Spleen (tissue), 11 donors: Measurements from ENCODE around the gene SRR. TPM values are rescaled to one million over a fixed set of nuclear protein-coding genes. Genes with fewer than 3 reads are reported as not detected.

Experiments
- DNase-seq: peaks from one replicate; pipeline ENCODE4 v3.0.0-alpha.2; 2020
- H3K27ac ChIP-seq, 8 donors: fragments of 200-600 bp; sonication (generic) in 7 of 8; 1 replicate in 4 of 8; 2 replicates in 4 of 8; pipeline versions ENCODE4 v1.5.0 to v1.8.0; 2016 to 2021; ENCODE audit warnings: inconsistent platforms in 4 of 8, mild to moderate bottlenecking in 4 of 8, moderate library complexity in 1 of 8
- H3K27me3 ChIP-seq, 7 donors: fragments of 200-600 bp; sonication (generic) in 6 of 7; replicated peaks in 1 of 7; 1 replicate in 4 of 7; 2 replicates in 3 of 7; pipeline versions ENCODE4 v1.5.0 to v1.8.0; 2016 to 2021; ENCODE audit warnings: inconsistent platforms in 3 of 7, mild to moderate bottlenecking in 1 of 7
- H3K36me3 ChIP-seq, 6 donors: fragments of 200-600 bp; sonication (generic) in 5 of 6; 1 replicate in 4 of 6; 2 replicates in 2 of 6; pipeline versions ENCODE4 v1.5.0 to v1.8.0; 2016 to 2021; ENCODE audit warnings: inconsistent platforms in 2 of 6
- H3K4me1 ChIP-seq, 6 donors: fragments of 200-600 bp; sonication (generic) in 5 of 6; 1 replicate in 3 of 6; 2 replicates in 3 of 6; pipeline versions ENCODE4 v1.5.0 to v1.8.0; 2016 to 2021; ENCODE audit warnings: inconsistent platforms in 3 of 6
- H3K4me3 ChIP-seq, 8 donors: fragments of 200-600 bp; sonication (generic) in 7 of 8; 1 replicate in 4 of 8; 2 replicates in 4 of 8; pipeline versions ENCODE4 v1.5.0 to v1.8.0; 2016 to 2021; ENCODE audit warnings: inconsistent platforms in 4 of 8, mild to moderate bottlenecking in 4 of 8, moderate library complexity in 2 of 8
- H3K9me3 ChIP-seq, 8 donors: fragments of 200-600 bp; sonication (generic) in 7 of 8; 1 replicate in 4 of 8; 2 replicates in 4 of 8; pipeline versions ENCODE4 v1.5.0 to v1.8.0; 2016 to 2021; ENCODE audit warnings: inconsistent platforms in 4 of 8
- POLR2A ChIP-seq, 3 donors: fragments of 450-650 bp; IDR thresholded peaks; one replicate each; pipeline ENCODE4 v1.5.1; 2017; ENCODE audit warnings: antibody characterized with exemption in 3 of 3, mild to moderate bottlenecking in 1 of 3
- POLR2AphosphoS5 ChIP-seq, 3 donors: sonication (generic); formaldehyde crosslinking; IDR thresholded peaks; one replicate each; pipeline ENCODE4 v1.5.1; 2017; ENCODE audit warnings: antibody characterized with exemption in 3 of 3
- WGBS, 5 donors: extraction: QIAGEN DNeasy Blood & Tissue Kit in 3 of 5; methylation state at CpG; one replicate each; pipeline versions ENCODE4 v1.1.5 to v1.1.7; 2013 to 2018; 5-methylcytosine and 5-hydroxymethylcytosine counted together
- intact Hi-C: fragments of 100-400 bp; cut with DNase I; formaldehyde crosslinking; loops from one replicate; pipeline ENCODE4 v1.15.0; 2023; ENCODE audit warnings: low total_unique reads
- polyA plus RNA-seq, 3 donors: library from polyadenylated mRNA; stranded (reverse); fragments of 200-250 nt; gene quantifications; one replicate each; pipeline ENCODE4 v1.2.1, GENCODE V29; 2013
- total RNA-seq, 7 donors: library from RNA; depleted of rRNA in 3 of 7; stranded (reverse); fragments of >200 nt in 3 of 7; fragmentation: NEBNext Ultra II Directional in 4 of 7; extraction: Animal tissue kit (Norgen Biotek cat#: 25700) in 4 of 7; gene quantifications; one replicate each; pipeline versions ENCODE4 v1.1.0 to v1.2.1, GENCODE V29; 2016 to 2021
- TF ChIP-seq, protein P1 (sequence below), 11 experiments: fragments of 200-600 bp in 7 of 11; fragments of 450-650 bp in 4 of 11; sonication (generic) in 4 of 11; IDR thresholded peaks in 8 of 11; conservative IDR thresholded peaks in 3 of 11; 1 replicate in 7 of 11; 2 replicates in 4 of 11; pipeline versions ENCODE4 v1.4.0 to v1.8.0; 2016 to 2021; ENCODE audit warnings: antibody characterized with exemption in 11 of 11, inconsistent platforms in 4 of 11, mild to moderate bottlenecking in 1 of 11
- donor health status: healthy with polysubstance abuse.
- donor health status: DM: no; HTN: no; CAD: no; lungs with moderate emphysema.
- donor health status: DM: no; HTN: no; CAD: no.
- donor health status: Bipolar disorder and iron deficiency.
- donor health status: healthy.
- donor health status: DM: no; HTN: no; CAD: no.
- donor health status: DM: yes; HTN: yes; CAD: no.

The SRR gene
- total and polyA plus RNA-seq, 10 donors = 3.5 to 16.2 (median 6.7) TPM

DNA sequence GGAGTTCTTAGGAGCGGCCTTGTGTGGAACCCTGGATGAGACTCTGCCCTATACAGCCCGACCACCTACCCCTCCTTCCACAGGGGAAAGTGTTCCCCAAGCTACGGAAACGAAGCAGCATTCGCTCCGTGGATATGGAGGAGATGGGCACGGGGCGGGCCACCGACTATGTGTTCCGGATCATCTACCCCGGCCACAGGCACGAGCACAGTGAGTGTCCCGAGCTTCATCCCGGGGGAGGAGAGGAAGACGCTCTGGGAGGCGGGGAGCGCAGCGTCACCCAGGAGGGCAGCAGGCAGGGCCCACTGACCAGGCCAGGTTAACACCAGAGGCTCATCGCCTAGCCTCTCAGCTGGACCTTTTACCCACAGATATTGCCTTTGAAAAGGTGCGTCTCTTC is 61.4 kb downstream of the SRR start:
- Histone ChIP-seq H3K36me3 (peaks cover 0 to 92% (median 46%) of the 10 kb centered on the region in 6 donors), H3K9me3 (no peaks in the 10 kb centered on the region), H3K4me1 (peaks cover 0 to 20% (median 0%) of the 10 kb centered on the region in 6 donors), H3K4me3 (no peak overlapping the region), H3K27me3 (no peaks in the 10 kb centered on the region), H3K27ac (no peak overlapping the region)
- no peak for TF ChIP-seq POLR2A (IDR thresholded peaks at IDR 0.05)
- no peak for TF ChIP-seq POLR2AphosphoS5 (IDR thresholded peaks at IDR 0.05)
- TF ChIP-seq, protein P1, sequence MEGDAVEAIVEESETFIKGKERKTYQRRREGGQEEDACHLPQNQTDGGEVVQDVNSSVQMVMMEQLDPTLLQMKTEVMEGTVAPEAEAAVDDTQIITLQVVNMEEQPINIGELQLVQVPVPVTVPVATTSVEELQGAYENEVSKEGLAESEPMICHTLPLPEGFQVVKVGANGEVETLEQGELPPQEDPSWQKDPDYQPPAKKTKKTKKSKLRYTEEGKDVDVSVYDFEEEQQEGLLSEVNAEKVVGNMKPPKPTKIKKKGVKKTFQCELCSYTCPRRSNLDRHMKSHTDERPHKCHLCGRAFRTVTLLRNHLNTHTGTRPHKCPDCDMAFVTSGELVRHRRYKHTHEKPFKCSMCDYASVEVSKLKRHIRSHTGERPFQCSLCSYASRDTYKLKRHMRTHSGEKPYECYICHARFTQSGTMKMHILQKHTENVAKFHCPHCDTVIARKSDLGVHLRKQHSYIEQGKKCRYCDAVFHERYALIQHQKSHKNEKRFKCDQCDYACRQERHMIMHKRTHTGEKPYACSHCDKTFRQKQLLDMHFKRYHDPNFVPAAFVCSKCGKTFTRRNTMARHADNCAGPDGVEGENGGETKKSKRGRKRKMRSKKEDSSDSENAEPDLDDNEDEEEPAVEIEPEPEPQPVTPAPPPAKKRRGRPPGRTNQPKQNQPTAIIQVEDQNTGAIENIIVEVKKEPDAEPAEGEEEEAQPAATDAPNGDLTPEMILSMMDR (IDR thresholded peaks at IDR 0.05 in 8 of 11, conservative IDR thresholded peaks at IDR 0.05 in 3 of 11) = no peak
- intact Hi-C loops = loop anchor here (10.0 kb wide), 1 partner anchor 50 kb away; no protein-coding TSS in a partner anchor
- WGBS, 5 donors = 93 to 96% (median 96%) methylated on average over 17 to 20 of the region's 20 CpGs
- DNase-seq = no peak

DNA sequence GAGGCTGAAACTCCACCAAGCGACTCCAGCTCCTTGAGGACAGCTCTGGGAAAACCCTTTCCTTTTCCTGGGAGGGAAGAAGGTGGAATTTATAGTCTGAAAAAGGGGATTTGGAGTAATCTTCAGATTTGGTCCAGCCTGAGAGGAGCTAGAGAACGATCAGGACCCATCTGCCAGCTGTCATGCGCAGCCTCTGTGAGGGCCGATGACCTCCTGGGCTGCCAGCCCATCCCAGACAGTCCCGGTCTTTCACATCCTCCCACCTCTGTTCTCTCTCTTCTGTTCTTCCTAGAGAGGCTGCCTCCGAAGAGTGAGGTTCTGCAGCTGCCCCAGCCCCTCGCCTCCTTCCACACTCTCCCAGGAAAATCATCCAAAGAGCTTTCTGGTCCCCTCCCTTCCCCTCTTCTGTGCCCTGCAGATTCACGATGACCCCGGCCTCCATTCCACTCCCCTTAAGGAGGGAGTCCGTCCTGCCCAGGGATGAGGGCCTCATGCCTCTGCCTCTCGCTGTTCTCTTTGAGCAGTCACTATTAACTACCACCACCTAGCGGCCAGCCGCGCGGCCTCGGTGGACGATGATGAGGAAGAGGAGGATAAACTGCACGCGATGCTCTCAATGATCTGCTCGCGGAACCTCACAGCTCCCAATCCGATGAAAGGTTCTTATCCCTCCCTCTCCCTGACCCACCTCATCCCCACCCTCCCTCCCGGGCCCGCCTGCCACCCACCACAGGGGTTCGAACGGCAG is 63.2 kb downstream of the SRR start:
- DNase-seq = no peak
- no peak overlapping the region for H3K27ac ChIP-seq
- TF ChIP-seq POLR2A (IDR thresholded peaks at IDR 0.05) (no peak), POLR2AphosphoS5 (IDR thresholded peaks at IDR 0.05) (no peak)
- TF ChIP-seq, protein P1 (IDR thresholded peaks at IDR 0.05 in 8 of 11, conservative IDR thresholded peaks at IDR 0.05 in 3 of 11) = no peak
- intact Hi-C loops = loop anchor here (10.0 kb wide), 1 partner anchor 48 kb away; no protein-coding TSS in a partner anchor
- no peak overlapping the region for H3K4me3 ChIP-seq
- H3K4me1 ChIP-seq = peaks cover 0 to 17% (median 0%) of the 10 kb centered on the region in 6 donors
- H3K36me3 ChIP-seq = peaks cover 0 to 89% (median 43%) of the 10 kb centered on the region in 6 donors
- 88 to 93% (median 90%) methylated on average over 26 of the region's 26 CpGs for WGBS, 5 donors
- H3K27me3 ChIP-seq = no peaks in the 10 kb centered on the region
- no peaks in the 10 kb centered on the region for H3K9me3 ChIP-seq

- no peaks in the 10 kb centered on the region for H3K27me3 ChIP-seq
- peaks cover 0 to 90% (median 47%) of the 10 kb centered on the region in 6 donors for H3K36me3 ChIP-seq
- no peaks in the 10 kb centered on the region for H3K9me3 ChIP-seq
- no peak for DNase-seq
- H3K4me1 ChIP-seq = peaks cover 0 to 17% (median 0%) of the 10 kb centered on the region in 6 donors
- WGBS, 5 donors = 82 to 88% (median 88%) methylated on average over 8 of the region's 8 CpGs
- no peak overlapping the region for H3K4me3 ChIP-seq
- intact Hi-C loops = loop anchor here (10.0 kb wide), 1 partner anchor 46 kb away; no protein-coding TSS in a partner anchor
- TF ChIP-seq POLR2AphosphoS5 (IDR thresholded peaks at IDR 0.05) (no peak), POLR2A (IDR thresholded peaks at IDR 0.05) (no peak)
- TF ChIP-seq, protein P1 (IDR thresholded peaks at IDR 0.05 in 8 of 11, conservative IDR thresholded peaks at IDR 0.05 in 3 of 11) = no peak
- H3K27ac ChIP-seq = no peak overlapping the region
Observed at GRCh38 chr17:2368359-2368758, 64.6 kb downstream of the SRR start.

- TF ChIP-seq POLR2A (IDR thresholded peaks at IDR 0.05) (no peak), POLR2AphosphoS5 (IDR thresholded peaks at IDR 0.05) (no peak)
- TF ChIP-seq, protein P1 (IDR thresholded peaks at IDR 0.05 in 8 of 11, conservative IDR thresholded peaks at IDR 0.05 in 3 of 11) = no peak
- Histone ChIP-seq H3K27ac (no peak overlapping the region), H3K36me3 (peaks cover 0 to 90% (median 48%) of the 10 kb centered on the region in 6 donors), H3K4me3 (no peak overlapping the region), H3K9me3 (no peaks in the 10 kb centered on the region), H3K27me3 (no peaks in the 10 kb centered on the region), H3K4me1 (peaks cover 0 to 17% (median 0%) of the 10 kb centered on the region in 6 donors)
- 52 to 68% (median 59%) methylated on average over 4 to 5 of the region's 5 CpGs for WGBS, 5 donors
- no peak for DNase-seq
- intact Hi-C loops = loop anchor here (10.0 kb wide), 1 partner anchor 46 kb away; no protein-coding TSS in a partner anchor
Observed at GRCh38 chr17:2369039-2369438, 65.3 kb downstream of the SRR start.
